Measurements from ENCODE around the gene UBR2.

UBR2 gene

DNA sequence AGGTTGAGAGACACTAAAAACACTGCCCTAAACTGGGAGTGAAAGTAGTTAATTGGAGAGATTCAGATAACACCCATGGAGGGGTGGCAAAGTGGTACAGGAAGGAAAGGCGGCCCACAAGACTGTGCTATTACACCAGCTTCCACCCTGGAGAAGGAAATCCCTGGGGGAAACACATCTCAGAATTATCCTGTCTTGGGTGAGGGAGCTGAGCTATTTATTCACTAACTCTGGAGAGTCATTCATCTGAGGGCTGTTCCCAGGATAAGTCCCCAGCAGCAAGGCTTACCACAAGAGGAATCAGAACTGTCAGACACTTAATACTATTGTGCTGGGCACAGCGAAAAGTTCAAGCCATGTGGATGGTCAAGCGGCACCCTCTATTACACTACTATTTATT, 172.1 kb downstream of the UBR2 start:
- DNase-seq (ENCODE audit: low read depth): no peak
- no peak overlapping the region for H3K4me3 ChIP-seq (ENCODE audit: low read depth, low read length)
- TF ChIP-seq, protein P1, sequence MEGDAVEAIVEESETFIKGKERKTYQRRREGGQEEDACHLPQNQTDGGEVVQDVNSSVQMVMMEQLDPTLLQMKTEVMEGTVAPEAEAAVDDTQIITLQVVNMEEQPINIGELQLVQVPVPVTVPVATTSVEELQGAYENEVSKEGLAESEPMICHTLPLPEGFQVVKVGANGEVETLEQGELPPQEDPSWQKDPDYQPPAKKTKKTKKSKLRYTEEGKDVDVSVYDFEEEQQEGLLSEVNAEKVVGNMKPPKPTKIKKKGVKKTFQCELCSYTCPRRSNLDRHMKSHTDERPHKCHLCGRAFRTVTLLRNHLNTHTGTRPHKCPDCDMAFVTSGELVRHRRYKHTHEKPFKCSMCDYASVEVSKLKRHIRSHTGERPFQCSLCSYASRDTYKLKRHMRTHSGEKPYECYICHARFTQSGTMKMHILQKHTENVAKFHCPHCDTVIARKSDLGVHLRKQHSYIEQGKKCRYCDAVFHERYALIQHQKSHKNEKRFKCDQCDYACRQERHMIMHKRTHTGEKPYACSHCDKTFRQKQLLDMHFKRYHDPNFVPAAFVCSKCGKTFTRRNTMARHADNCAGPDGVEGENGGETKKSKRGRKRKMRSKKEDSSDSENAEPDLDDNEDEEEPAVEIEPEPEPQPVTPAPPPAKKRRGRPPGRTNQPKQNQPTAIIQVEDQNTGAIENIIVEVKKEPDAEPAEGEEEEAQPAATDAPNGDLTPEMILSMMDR (IDR thresholded peaks at IDR 0.05; ENCODE audit: insufficient read depth, low read depth, low read length, missing control alignments): no peak

- DNase-seq (ENCODE audit: low read depth): no peak
- TF ChIP-seq, protein P1 (IDR thresholded peaks at IDR 0.05; ENCODE audit: insufficient read depth, low read depth, low read length, missing control alignments): no peak
- no peak overlapping the region for H3K4me3 ChIP-seq (ENCODE audit: low read depth, low read length)
Observed at GRCh38 chr6:42740725-42741124, 176.9 kb downstream of the UBR2 start.

DNA sequence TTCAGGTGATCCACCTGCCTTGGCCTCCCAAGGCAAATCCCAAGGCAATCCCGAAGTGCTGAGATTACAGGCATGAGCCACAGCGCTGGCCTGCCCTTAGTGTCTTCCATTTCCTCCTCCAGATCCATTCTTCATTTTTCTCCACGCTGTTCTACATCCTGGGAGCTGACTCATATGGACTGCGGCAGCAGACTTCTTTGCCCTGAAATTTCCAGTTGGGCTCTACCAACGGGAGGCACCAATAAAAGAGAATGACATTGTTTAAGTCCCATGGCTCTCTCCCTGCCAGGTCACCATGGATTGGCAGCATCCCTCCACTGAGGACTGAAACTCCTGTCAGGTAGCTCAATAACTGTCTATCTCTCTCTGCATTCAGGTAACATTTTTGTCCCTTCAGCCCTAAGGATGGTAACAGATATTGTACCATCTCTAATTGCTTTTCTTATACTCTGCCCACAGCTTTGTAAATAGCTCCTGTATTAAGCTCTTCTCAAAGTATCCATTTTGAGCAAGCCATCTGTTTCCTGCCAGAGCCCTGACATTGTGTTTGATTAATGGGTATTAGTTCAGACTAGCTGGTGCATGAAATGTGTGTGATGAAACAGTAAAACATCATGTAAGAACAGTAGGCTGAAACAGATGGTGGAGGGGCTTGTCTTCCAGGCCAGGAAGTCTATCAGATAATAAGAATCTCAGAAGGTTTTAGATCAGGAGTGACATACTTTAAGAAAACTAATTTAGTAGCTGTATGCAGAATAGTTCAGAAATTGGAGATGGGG, 178.5 kb downstream of the UBR2 start:
- TF ChIP-seq, protein P1 (IDR thresholded peaks at IDR 0.05; ENCODE audit: insufficient read depth, low read depth, low read length, missing control alignments): no peak
- no peak overlapping the region for H3K4me3 ChIP-seq (ENCODE audit: low read depth, low read length)
- DNase-seq (ENCODE audit: low read depth): no peak
